ENCODE results near the gene KLHL14.
A peak's percentile ranks its signal among the peaks of the same experiment; 100 is the strongest.

The KLHL14 gene

GRCh38 chr18:32717126-32717525 is 55.7 kb downstream of the KLHL14 start:
- Mint-ChIP-seq H3K4me1 (peaks cover 20 to 47% of the 10 kb centered on the region in 2 donors), H3K9me3 (peaks cover 5 to 6% of the 10 kb centered on the region in 2 donors), H3K27ac (peak overlapping the region; percentile 1), H3K4me3 (no peak overlapping the region), H3K27me3 (no peaks in the 10 kb centered on the region), H3K36me3 (peaks cover 18% of the 10 kb centered on the region in 2 donors)
- DNase-seq (no peak), ATAC-seq (replicated peaks) (peak; percentile 77 to 84)

- H3K9me3 Mint-ChIP-seq, result no peaks in the 10 kb centered on the region
- ATAC-seq (replicated peaks), result peak; percentile 84 to 89
Measured at GRCh38 chr18:32714571-32715148, 58.2 kb downstream of the KLHL14 start.

GRCh38 chr18:32712860-32713259 is 60.0 kb downstream of the KLHL14 start:
- H3K27me3 Mint-ChIP-seq, result no peaks in the 10 kb centered on the region
- H3K27ac Mint-ChIP-seq, result peak overlapping the region; percentile 0
- no peak for DNase-seq
- peaks cover 14 to 26% of the 10 kb centered on the region in 2 donors for H3K4me1 Mint-ChIP-seq
- H3K36me3 Mint-ChIP-seq, result peaks cover 5 to 6% of the 10 kb centered on the region in 2 donors
- no peak for ATAC-seq (replicated peaks)
- H3K4me3 Mint-ChIP-seq, result no peak overlapping the region
- H3K9me3 Mint-ChIP-seq, result no peaks in the 10 kb centered on the region

More at GRCh38 chr18:32714571-32715148, 58.2 kb downstream of the KLHL14 start:
- H3K4me1 Mint-ChIP-seq, result peaks cover 14 to 27% of the 10 kb centered on the region in 2 donors
- no peak overlapping the region for H3K27ac Mint-ChIP-seq
- no peaks in the 10 kb centered on the region for H3K27me3 Mint-ChIP-seq
- H3K4me3 Mint-ChIP-seq, result peak overlapping the region in 1 of 2 donors; percentile 23
- peak; percentile 42 for DNase-seq
- peaks cover 0 to 3% of the 10 kb centered on the region in 2 donors for H3K36me3 Mint-ChIP-seq

- Mint-ChIP-seq H3K4me1 (peaks cover 9 to 16% of the 10 kb centered on the region in 2 donors), H3K9me3 (no peaks in the 10 kb centered on the region), H3K4me3 (no peak overlapping the region), H3K36me3 (peaks cover 5 to 7% of the 10 kb centered on the region in 2 donors), H3K27ac (no peak overlapping the region), H3K27me3 (no peaks in the 10 kb centered on the region)
- no peak for DNase-seq
- ATAC-seq (replicated peaks), result no peak
Measured at GRCh38 chr18:32711862-32712261, 61.0 kb downstream of the KLHL14 start.

- Mint-ChIP-seq H3K9me3 (no peaks in the 10 kb centered on the region), H3K27me3 (no peaks in the 10 kb centered on the region), H3K36me3 (peaks cover 9 to 13% of the 10 kb centered on the region in 2 donors), H3K4me3 (no peak overlapping the region), H3K4me1 (peaks cover 16 to 25% of the 10 kb centered on the region in 2 donors), H3K27ac (peak overlapping the region; percentile 32)
- DNase-seq, result no peak
- ATAC-seq (replicated peaks), result no peak
Measured at GRCh38 chr18:32707586-32707985, 65.2 kb downstream of the KLHL14 start.

- DNase-seq (no peak), ATAC-seq (replicated peaks) (no peak)
- H3K27ac Mint-ChIP-seq, result no peak overlapping the region
- H3K4me3 Mint-ChIP-seq, result no peak overlapping the region
- H3K27me3 Mint-ChIP-seq, result no peaks in the 10 kb centered on the region
- peaks cover 9 to 13% of the 10 kb centered on the region in 2 donors for H3K36me3 Mint-ChIP-seq
- no peaks in the 10 kb centered on the region for H3K9me3 Mint-ChIP-seq
- H3K4me1 Mint-ChIP-seq, result peaks cover 16 to 25% of the 10 kb centered on the region in 2 donors
Measured at GRCh38 chr18:32707147-32707546, 65.7 kb downstream of the KLHL14 start.

- no peak overlapping the region for H3K27ac Mint-ChIP-seq
- H3K4me3 Mint-ChIP-seq, result no peak overlapping the region
- H3K27me3 Mint-ChIP-seq, result no peaks in the 10 kb centered on the region
- ATAC-seq (replicated peaks) (no peak), DNase-seq (no peak)
- H3K9me3 Mint-ChIP-seq, result no peaks in the 10 kb centered on the region
- peaks cover 4 to 8% of the 10 kb centered on the region in 2 donors for H3K36me3 Mint-ChIP-seq
- H3K4me1 Mint-ChIP-seq, result peaks cover 19 to 37% of the 10 kb centered on the region in 2 donors
Measured at GRCh38 chr18:32701313-32701712, 71.5 kb downstream of the KLHL14 start.

- Mint-ChIP-seq H3K4me3 (no peak overlapping the region), H3K9me3 (no peaks in the 10 kb centered on the region), H3K27me3 (no peaks in the 10 kb centered on the region), H3K27ac (peak overlapping the region; percentile 70), H3K4me1 (peaks cover 12 to 22% of the 10 kb centered on the region in 2 donors), H3K36me3 (peaks cover 7 to 13% of the 10 kb centered on the region in 2 donors)
- DNase-seq (no peak), ATAC-seq (replicated peaks) (no peak)
Measured at GRCh38 chr18:32698153-32698552, 74.7 kb downstream of the KLHL14 start.

GRCh38 chr18:32696376-32696775 is 76.4 kb downstream of the KLHL14 start:
- Mint-ChIP-seq H3K36me3 (peaks cover 11 to 15% of the 10 kb centered on the region in 2 donors), H3K27me3 (no peaks in the 10 kb centered on the region), H3K9me3 (no peaks in the 10 kb centered on the region), H3K4me3 (no peak overlapping the region), H3K4me1 (peaks cover 11 to 18% of the 10 kb centered on the region in 2 donors), H3K27ac (no peak overlapping the region)
- ATAC-seq (replicated peaks) (no peak), DNase-seq (no peak)

GRCh38 chr18:32695534-32695933 is 77.3 kb downstream of the KLHL14 start:
- no peaks in the 10 kb centered on the region for H3K9me3 Mint-ChIP-seq
- DNase-seq (no peak), ATAC-seq (replicated peaks) (peak in 1 of 2 donors; percentile 34)
- peaks cover 12 to 15% of the 10 kb centered on the region in 2 donors for H3K36me3 Mint-ChIP-seq
- no peaks in the 10 kb centered on the region for H3K27me3 Mint-ChIP-seq
- peaks cover 6 to 9% of the 10 kb centered on the region in 2 donors for H3K4me1 Mint-ChIP-seq
- no peak overlapping the region for H3K27ac Mint-ChIP-seq
- H3K4me3 Mint-ChIP-seq, result no peak overlapping the region

- no peak for DNase-seq
- H3K4me1 Mint-ChIP-seq, result peaks cover 5 to 11% of the 10 kb centered on the region in 2 donors
Measured at GRCh38 chr18:32688821-32689220, 84.0 kb downstream of the KLHL14 start.

GRCh38 chr18:32684940-32685339 is 87.9 kb downstream of the KLHL14 start:
- Mint-ChIP-seq H3K36me3 (peaks cover 0 to 10% of the 10 kb centered on the region in 2 donors), H3K27me3 (no peaks in the 10 kb centered on the region), H3K4me1 (peaks cover 2 to 11% of the 10 kb centered on the region in 2 donors), H3K27ac (no peak overlapping the region), H3K9me3 (no peaks in the 10 kb centered on the region), H3K4me3 (no peak overlapping the region)
- DNase-seq (no peak), ATAC-seq (replicated peaks) (no peak)

More at GRCh38 chr18:32688821-32689220, 84.0 kb downstream of the KLHL14 start:
- peaks cover 3 to 10% of the 10 kb centered on the region in 2 donors for H3K36me3 Mint-ChIP-seq
- H3K27me3 Mint-ChIP-seq, result no peaks in the 10 kb centered on the region
- H3K4me3 Mint-ChIP-seq, result no peak overlapping the region
- H3K27ac Mint-ChIP-seq, result no peak overlapping the region
- no peaks in the 10 kb centered on the region for H3K9me3 Mint-ChIP-seq
- no peak for ATAC-seq (replicated peaks)

- no peak for DNase-seq
- Mint-ChIP-seq H3K36me3 (peaks cover 0 to 14% of the 10 kb centered on the region in 2 donors), H3K4me3 (no peak overlapping the region), H3K27ac (no peak overlapping the region), H3K9me3 (no peaks in the 10 kb centered on the region), H3K27me3 (no peaks in the 10 kb centered on the region), H3K4me1 (peaks cover 2 to 11% of the 10 kb centered on the region in 2 donors)
- no peak for ATAC-seq (replicated peaks)
Measured at GRCh38 chr18:32684096-32684495, 88.7 kb downstream of the KLHL14 start.

GRCh38 chr18:32683044-32683443 is 89.8 kb downstream of the KLHL14 start:
- Mint-ChIP-seq H3K27ac (no peak overlapping the region), H3K36me3 (peaks cover 4 to 19% of the 10 kb centered on the region in 2 donors), H3K4me3 (no peak overlapping the region), H3K9me3 (no peaks in the 10 kb centered on the region), H3K4me1 (peaks cover 2 to 17% of the 10 kb centered on the region in 2 donors), H3K27me3 (no peaks in the 10 kb centered on the region)
- ATAC-seq (replicated peaks), result no peak
- no peak for DNase-seq

- ATAC-seq (replicated peaks), result peak; percentile 64 to 65
- no peaks in the 10 kb centered on the region for H3K27me3 Mint-ChIP-seq
- no peak overlapping the region for H3K27ac Mint-ChIP-seq
- H3K4me1 Mint-ChIP-seq, result peaks cover 2 to 12% of the 10 kb centered on the region in 2 donors
- H3K36me3 Mint-ChIP-seq, result peaks cover 15 to 39% of the 10 kb centered on the region in 2 donors
- no peak for DNase-seq
- no peak overlapping the region for H3K4me3 Mint-ChIP-seq
- no peaks in the 10 kb centered on the region for H3K9me3 Mint-ChIP-seq
Measured at GRCh38 chr18:32677578-32677977, 95.2 kb downstream of the KLHL14 start.

Measured in stimulated activated naive B cell treated with anti-CD40 and anti-IgM and Interleukin-4, amounts not matched to agents 10 μg/mL and 1 μg/mL and 100 μg/mL, for 72 hours (primary cell).